Kidney (tissue), 14 donors: Measurements from ENCODE around the gene MTREX. TPM values are rescaled to one million over a fixed set of nuclear protein-coding genes. Genes with fewer than 3 reads are reported as not detected.

Experiments
- DNase-seq, 5 donors: peaks; one replicate each; pipeline ENCODE4 v3.0.0-alpha.2; 2013 to 2020
- FAIRE-seq: peaks from 2 replicates; lab custom pipeline; 2012; peaks lifted over from hg19 to GRCh38; lab: Jason Lieb, UNC
- H3K27ac ChIP-seq, 2 donors: one replicate each; pipeline ENCODE4 v1.7.0; 2013; ENCODE audit warnings: low read depth in 2 of 2, low read length in 2 of 2, inconsistent platforms in 1 of 2
- H3K27me3 ChIP-seq: one replicate; pipeline ENCODE4 v1.7.1; 2013; ENCODE audit warnings: low read length, inconsistent platforms; ENCODE audit not compliant: control insufficient read depth, insufficient read depth
- H3K36me3 ChIP-seq, 3 donors: one replicate each; pipeline versions ENCODE4 v1.7.0 to v1.7.1; 2013; ENCODE audit warnings: low read length in 3 of 3, control low read depth in 1 of 3, inconsistent platforms in 1 of 3; ENCODE audit not compliant: insufficient read depth in 3 of 3, control insufficient read depth in 2 of 3
- H3K4me1 ChIP-seq, 3 donors: one replicate each; pipeline versions ENCODE4 v1.7.0 to v1.7.1; 2013; ENCODE audit warnings: low read length in 3 of 3, inconsistent platforms in 1 of 3, low read depth in 1 of 3; ENCODE audit not compliant: control insufficient read depth in 2 of 3, insufficient read depth in 2 of 3
- H3K4me3 ChIP-seq, 3 donors: one replicate each; pipeline versions ENCODE4 v1.7.0 to v1.8.1; 2013; ENCODE audit warnings: low read length in 3 of 3, control low read depth in 1 of 3, inconsistent platforms in 1 of 3
- H3K9ac ChIP-seq, 3 donors: one replicate each; pipeline versions ENCODE4 v1.7.0 to v1.7.1; 2013; ENCODE audit warnings: low read length in 3 of 3, control low read depth in 1 of 3, inconsistent platforms in 1 of 3
- H3K9me3 ChIP-seq, 3 donors: one replicate each; pipeline versions ENCODE4 v1.7.0 to v1.7.1; 2013; ENCODE audit warnings: low read length in 3 of 3, control low read depth in 1 of 3, inconsistent platforms in 1 of 3; ENCODE audit not compliant: control insufficient read depth in 2 of 3, insufficient read depth in 1 of 3
- CTCF ChIP-seq: IDR thresholded peaks from 3 replicates; pipeline ENCODE4 v1.5.1; 2012; ENCODE audit warnings: mild to moderate bottlenecking, moderate library complexity, borderline replicate concordance; ENCODE audit not compliant: insufficient read depth; ENCODE audit errors: extremely low read depth
- intact Hi-C: fragments of 100-400 bp; cut with DNase I; formaldehyde crosslinking; loops from one replicate; pipeline ENCODE4 v1.11.1; 2022
- polyA plus RNA-seq: library from polyadenylated mRNA; stranded (reverse); fragments of 350-450 nt; fragmentation: Illumina TruSeq; extraction: RNeasy Lipid Tissue Mini Kit (QIAGEN cat#74804); gene quantifications from one replicate; pipeline ENCODE4 v1.2.3, GENCODE V29; 2014; ENCODE audit warnings: low read depth, low replicate concordance; ENCODE audit not compliant: insufficient read depth
- total RNA-seq: library from RNA; stranded (reverse); fragmentation: NEBNext Ultra II Directional; extraction: Animal tissue kit (Norgen Biotek cat#: 25700); gene quantifications from one replicate; pipeline ENCODE4 v1.2.1, GENCODE V29; 2021
- donor health status: control.
- donor health status: control.
- donor health status: control.
- donor health status: control.
- donor health status: control.
- donor health status: DM: yes; HTN: yes; CAD: no.
- donor health status: Normal renal cell carcinoma (clear cell type).

The MTREX gene
- total and polyA plus RNA-seq, 2 donors from 2014 or later, result 19.3 to 69.7 TPM

DNA sequence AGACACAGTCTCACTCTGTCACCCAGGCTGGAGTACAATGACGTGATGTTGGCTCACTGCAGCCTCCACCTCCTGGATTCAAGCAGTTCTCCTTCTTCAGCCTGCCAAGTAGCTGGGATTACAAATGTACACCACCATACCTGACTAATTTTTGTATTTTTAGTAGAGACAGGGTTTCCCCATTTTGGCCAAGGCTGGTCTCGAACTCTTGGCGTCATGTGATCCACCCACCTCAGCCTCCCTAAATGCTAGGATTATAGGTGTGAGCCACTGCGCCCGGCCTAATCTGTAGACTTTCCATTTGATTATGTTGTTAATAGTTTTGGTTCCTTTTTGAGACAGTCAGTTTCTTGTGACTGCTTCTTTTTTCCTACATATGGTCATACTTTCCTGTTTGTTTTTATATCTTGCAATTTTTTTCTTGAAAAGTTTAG lies 31.0 kb downstream of the MTREX start:
- no peaks in the 10 kb centered on the region for H3K4me1 ChIP-seq
- H3K36me3 ChIP-seq, result peaks cover 0 to 2% (median 2%) of the 10 kb centered on the region in 3 donors
- no peak overlapping the region for H3K9ac ChIP-seq
- FAIRE-seq, result no peak
- H3K27ac ChIP-seq, result no peak overlapping the region
- H3K4me3 ChIP-seq, result no peak overlapping the region
- DNase-seq, result no peak
- H3K9me3 ChIP-seq, result peaks cover 0 to 1% (median 0%) of the 10 kb centered on the region in 3 donors
- no peak for TF ChIP-seq CTCF
- no peaks in the 10 kb centered on the region for H3K27me3 ChIP-seq
- intact Hi-C loops, result no loop called here

DNA sequence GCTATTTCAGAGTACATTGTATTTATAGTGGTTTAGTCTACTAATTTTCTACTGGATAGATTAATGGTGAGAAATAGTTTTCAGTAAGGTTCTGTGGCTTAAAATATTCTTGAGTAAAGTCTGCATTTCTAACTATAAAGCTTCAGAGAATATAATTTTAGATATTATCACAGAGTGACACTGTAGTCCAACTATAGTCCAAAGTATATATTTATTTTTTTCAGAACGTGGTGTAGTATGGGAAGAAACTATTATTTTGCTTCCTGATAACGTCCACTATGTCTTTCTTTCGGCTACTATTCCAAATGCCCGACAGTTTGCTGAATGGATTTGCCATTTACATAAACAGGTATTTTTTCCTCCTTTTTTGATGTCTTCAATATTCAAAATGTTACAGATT lies 35.3 kb downstream of the MTREX start:
- H3K27me3 ChIP-seq, result no peaks in the 10 kb centered on the region
- intact Hi-C loops, result no loop called here
- no peaks in the 10 kb centered on the region for H3K9me3 ChIP-seq
- TF ChIP-seq CTCF, result no peak
- DNase-seq (no peak), FAIRE-seq (no peak)
- no peak overlapping the region for H3K4me3 ChIP-seq
- H3K4me1 ChIP-seq, result no peaks in the 10 kb centered on the region
- H3K27ac ChIP-seq, result no peak overlapping the region
- H3K36me3 ChIP-seq, result peaks cover 12 to 20% (median 13%) of the 10 kb centered on the region in 3 donors
- no peak overlapping the region for H3K9ac ChIP-seq

DNA sequence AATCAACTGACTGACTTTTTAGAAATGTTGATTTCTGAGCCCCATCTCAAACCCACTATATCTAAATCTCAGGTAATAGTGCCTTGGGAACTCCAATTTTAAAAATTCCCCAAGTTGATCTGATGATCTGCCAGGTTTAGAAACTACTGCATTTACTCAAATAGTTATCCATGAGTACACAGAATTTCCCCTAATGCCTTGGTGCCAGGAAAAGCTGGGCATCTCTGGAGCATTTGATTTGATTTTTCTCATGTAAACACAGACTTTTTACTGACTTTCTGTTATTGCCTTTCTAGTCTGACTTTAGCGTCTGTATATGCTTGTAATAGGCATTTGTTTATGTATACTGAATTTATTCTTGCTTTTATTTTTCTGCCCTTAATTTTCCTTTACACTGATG lies 35.8 kb downstream of the MTREX start:
- Histone ChIP-seq H3K4me1 (no peaks in the 10 kb centered on the region), H3K4me3 (no peak overlapping the region), H3K27me3 (no peaks in the 10 kb centered on the region), H3K27ac (no peak overlapping the region), H3K9ac (no peak overlapping the region), H3K9me3 (no peaks in the 10 kb centered on the region), H3K36me3 (peaks cover 13 to 24% (median 13%) of the 10 kb centered on the region in 3 donors)
- no peak for TF ChIP-seq CTCF
- no peak for DNase-seq
- intact Hi-C loops, result no loop called here
- FAIRE-seq, result no peak
